Measurements from ENCODE around the gene IL36B. TPM values are rescaled to one million over a fixed set of nuclear protein-coding genes. Genes with fewer than 3 reads are reported as not detected.

The IL36B gene
- polyA plus RNA-seq, 1 of the 3 experiments (the other 2 are of a cell fraction): not detected

DNA sequence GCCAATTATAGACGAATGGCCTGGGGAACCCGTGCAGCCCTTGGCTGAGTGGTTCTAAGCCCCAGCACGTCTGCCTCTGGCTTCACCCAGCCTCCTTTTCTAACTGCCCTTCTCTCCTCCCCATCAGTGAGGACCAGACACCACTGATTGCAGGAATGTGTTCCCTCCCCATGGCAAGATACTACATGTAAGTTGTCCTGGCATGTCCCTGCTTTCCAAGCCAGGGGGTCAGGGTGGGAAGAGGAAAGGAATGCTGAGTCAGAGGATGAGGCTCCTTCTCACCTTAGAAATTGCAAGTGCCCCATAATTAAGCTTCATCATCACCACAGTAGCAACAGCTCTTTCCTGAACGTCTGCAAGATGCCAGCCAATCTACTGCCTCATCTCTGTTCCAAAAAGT lies 19.9 kb upstream of the IL36B start (continued):
- TF ChIP-seq, protein P1, sequence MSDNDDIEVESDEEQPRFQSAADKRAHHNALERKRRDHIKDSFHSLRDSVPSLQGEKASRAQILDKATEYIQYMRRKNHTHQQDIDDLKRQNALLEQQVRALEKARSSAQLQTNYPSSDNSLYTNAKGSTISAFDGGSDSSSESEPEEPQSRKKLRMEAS (IDR thresholded peaks at IDR 0.05; ENCODE audit: low read depth): no peak
- TF ChIP-seq JUND (IDR thresholded peaks at IDR 0.05) (no peak), YY1 (IDR thresholded peaks at IDR 0.05; ENCODE audit: low read depth) (no peak), GABPA (IDR thresholded peaks at IDR 0.05; ENCODE audit: low read depth) (no peak)

DNA sequence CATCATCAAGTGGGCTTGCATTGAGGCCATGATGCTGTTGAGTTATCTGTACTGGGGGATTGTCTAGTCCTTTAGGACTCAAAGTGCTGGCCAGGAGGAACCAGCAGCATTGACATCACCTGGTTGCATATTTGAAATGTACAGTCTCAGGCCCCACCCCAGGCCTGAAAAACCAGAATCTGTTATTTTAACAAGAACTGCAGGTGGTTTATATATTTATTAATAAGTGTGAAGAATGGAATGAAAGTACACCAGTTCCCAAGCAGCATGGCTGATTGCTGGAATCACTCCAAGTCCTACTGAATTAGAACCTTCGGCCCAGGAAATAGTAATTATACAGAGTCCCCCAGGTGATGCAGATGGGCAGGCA lies 17.9 kb upstream of the IL36B start:
- Histone ChIP-seq H2AFZ (ENCODE audit: low read depth) (no peak overlapping the region), H3K27me3 (ENCODE audit: insufficient read depth) (no peaks in the 10 kb centered on the region; the same call in 1 of the 2 replicates), H3K4me2 (no peak overlapping the region), H3K9ac (no peak overlapping the region), H3F3A (replicated peaks; ENCODE audit: insufficient read depth) (no peaks in the 10 kb centered on the region), H3K4me3 (ENCODE audit: low read depth in 2 of 2, low read length in 1 of 2) (no peak overlapping the region), H3K79me2 (ENCODE audit: insufficient read depth) (no peaks in the 10 kb centered on the region), H3K36me3 (replicated peaks in 1 of 2; ENCODE audit: control insufficient read depth in 1 of 2, insufficient read depth in 2 of 2, low read length in 1 of 2) (no peaks in the 10 kb centered on the region), H4K20me1 (ENCODE audit: insufficient read depth) (no peaks in the 10 kb centered on the region), H3K9me3 (no peaks in the 10 kb centered on the region), H3K9me2 (no peaks in the 10 kb centered on the region), H3K27ac (ENCODE audit: low read depth in 2 of 2, low read length in 1 of 2) (no peak overlapping the region), H3K4me1 (ENCODE audit: control insufficient read depth in 1 of 2, insufficient read depth in 2 of 2, low read depth in 1 of 2, low read length in 1 of 2) (no peaks in the 10 kb centered on the region)
- TF ChIP-seq, protein P2, sequence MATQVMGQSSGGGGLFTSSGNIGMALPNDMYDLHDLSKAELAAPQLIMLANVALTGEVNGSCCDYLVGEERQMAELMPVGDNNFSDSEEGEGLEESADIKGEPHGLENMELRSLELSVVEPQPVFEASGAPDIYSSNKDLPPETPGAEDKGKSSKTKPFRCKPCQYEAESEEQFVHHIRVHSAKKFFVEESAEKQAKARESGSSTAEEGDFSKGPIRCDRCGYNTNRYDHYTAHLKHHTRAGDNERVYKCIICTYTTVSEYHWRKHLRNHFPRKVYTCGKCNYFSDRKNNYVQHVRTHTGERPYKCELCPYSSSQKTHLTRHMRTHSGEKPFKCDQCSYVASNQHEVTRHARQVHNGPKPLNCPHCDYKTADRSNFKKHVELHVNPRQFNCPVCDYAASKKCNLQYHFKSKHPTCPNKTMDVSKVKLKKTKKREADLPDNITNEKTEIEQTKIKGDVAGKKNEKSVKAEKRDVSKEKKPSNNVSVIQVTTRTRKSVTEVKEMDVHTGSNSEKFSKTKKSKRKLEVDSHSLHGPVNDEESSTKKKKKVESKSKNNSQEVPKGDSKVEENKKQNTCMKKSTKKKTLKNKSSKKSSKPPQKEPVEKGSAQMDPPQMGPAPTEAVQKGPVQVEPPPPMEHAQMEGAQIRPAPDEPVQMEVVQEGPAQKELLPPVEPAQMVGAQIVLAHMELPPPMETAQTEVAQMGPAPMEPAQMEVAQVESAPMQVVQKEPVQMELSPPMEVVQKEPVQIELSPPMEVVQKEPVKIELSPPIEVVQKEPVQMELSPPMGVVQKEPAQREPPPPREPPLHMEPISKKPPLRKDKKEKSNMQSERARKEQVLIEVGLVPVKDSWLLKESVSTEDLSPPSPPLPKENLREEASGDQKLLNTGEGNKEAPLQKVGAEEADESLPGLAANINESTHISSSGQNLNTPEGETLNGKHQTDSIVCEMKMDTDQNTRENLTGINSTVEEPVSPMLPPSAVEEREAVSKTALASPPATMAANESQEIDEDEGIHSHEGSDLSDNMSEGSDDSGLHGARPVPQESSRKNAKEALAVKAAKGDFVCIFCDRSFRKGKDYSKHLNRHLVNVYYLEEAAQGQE (IDR thresholded peaks at IDR 0.05; ENCODE audit: low read depth, low read length): no peak
- TF ChIP-seq NFIC (IDR thresholded peaks at IDR 0.05; ENCODE audit: borderline replicate concordance) (no peak), JUND (IDR thresholded peaks at IDR 0.05) (no peak), POLR2AphosphoS5 (IDR thresholded peaks at IDR 0.05; ENCODE audit: low read depth, low read length) (no peak), MEF2A (IDR thresholded peaks at IDR 0.05; ENCODE audit: borderline replicate concordance, low read depth) (no peak), EP300 (IDR thresholded peaks at IDR 0.05; ENCODE audit: borderline replicate concordance in 1 of 2, low read depth in 1 of 2, low read length in 1 of 2) (no peak), SMC3 (IDR thresholded peaks at IDR 0.05; ENCODE audit: low read depth, low read length) (no peak)
- TF ChIP-seq, protein P3, sequence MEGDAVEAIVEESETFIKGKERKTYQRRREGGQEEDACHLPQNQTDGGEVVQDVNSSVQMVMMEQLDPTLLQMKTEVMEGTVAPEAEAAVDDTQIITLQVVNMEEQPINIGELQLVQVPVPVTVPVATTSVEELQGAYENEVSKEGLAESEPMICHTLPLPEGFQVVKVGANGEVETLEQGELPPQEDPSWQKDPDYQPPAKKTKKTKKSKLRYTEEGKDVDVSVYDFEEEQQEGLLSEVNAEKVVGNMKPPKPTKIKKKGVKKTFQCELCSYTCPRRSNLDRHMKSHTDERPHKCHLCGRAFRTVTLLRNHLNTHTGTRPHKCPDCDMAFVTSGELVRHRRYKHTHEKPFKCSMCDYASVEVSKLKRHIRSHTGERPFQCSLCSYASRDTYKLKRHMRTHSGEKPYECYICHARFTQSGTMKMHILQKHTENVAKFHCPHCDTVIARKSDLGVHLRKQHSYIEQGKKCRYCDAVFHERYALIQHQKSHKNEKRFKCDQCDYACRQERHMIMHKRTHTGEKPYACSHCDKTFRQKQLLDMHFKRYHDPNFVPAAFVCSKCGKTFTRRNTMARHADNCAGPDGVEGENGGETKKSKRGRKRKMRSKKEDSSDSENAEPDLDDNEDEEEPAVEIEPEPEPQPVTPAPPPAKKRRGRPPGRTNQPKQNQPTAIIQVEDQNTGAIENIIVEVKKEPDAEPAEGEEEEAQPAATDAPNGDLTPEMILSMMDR (IDR thresholded peaks at IDR 0.05): no peak
- 6% methylated on average over 1 of the region's 1 CpG for WGBS (ENCODE audit: low lambda C conversion rate)
- DNase-seq: no peak
- ChIA-PET POLR2A (no interaction called here), CTCF (interaction anchor here (1.5 kb wide), 1 partner anchor 20 kb away, joined by 4 read pairs; no protein-coding TSS in a partner anchor)
